ENCODE measurements around the gene POLR2E.
A peak's percentile ranks its signal among the peaks of the same experiment; 100 is the strongest.

- TF ChIP-seq CTCF (IDR thresholded peaks at IDR 0.05) (peak; percentile 45 to 94 (median 82)), POLR2A (IDR thresholded peaks at IDR 0.05) (no peak)
Observed at GRCh38 chr19:1064661-1065605, 30.2 kb downstream of the POLR2E start.
